ENCODE data around the gene PPFIA2. TPM values are rescaled to one million over a fixed set of nuclear protein-coding genes. Genes with fewer than 3 reads are reported as not detected.

Gene PPFIA2
- total RNA-seq, 1 donor from 2014 or later: 8.3 TPM

DNA sequence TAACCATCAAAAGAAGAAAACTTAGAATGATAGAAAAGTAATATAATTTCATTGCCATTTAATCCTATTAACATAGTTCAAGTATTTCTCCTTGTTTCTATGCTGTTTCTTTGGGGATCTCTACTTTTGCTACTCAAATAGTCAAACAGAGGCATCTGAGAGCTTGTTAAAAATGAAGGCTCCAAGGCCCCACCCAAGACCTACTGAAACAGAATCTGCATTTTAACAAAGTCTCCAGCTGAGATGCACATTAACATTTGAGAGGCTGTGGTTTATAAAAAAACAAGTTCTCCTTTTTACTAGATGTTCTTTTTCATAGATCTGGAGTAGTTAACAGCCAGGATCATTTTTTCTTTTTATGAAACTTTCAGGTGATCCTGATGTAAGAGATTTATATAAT lies 31.8 kb downstream of the PPFIA2 start:
- Mint-ChIP-seq H3K27ac (ENCODE audit: unreplicated experiment) (no peak overlapping the region), H3K9me3 (no peaks in the 10 kb centered on the region), H3K27me3 (ENCODE audit: low read depth) (peaks cover 3% of the 10 kb centered on the region), H3K4me1 (no peaks in the 10 kb centered on the region), H3K36me3 (ENCODE audit: low read depth) (no peaks in the 10 kb centered on the region), H3K4me3 (no peak overlapping the region)
- no peak for DNase-seq (ENCODE audit: low read depth, low spot score)
- TF ChIP-seq, protein P1, sequence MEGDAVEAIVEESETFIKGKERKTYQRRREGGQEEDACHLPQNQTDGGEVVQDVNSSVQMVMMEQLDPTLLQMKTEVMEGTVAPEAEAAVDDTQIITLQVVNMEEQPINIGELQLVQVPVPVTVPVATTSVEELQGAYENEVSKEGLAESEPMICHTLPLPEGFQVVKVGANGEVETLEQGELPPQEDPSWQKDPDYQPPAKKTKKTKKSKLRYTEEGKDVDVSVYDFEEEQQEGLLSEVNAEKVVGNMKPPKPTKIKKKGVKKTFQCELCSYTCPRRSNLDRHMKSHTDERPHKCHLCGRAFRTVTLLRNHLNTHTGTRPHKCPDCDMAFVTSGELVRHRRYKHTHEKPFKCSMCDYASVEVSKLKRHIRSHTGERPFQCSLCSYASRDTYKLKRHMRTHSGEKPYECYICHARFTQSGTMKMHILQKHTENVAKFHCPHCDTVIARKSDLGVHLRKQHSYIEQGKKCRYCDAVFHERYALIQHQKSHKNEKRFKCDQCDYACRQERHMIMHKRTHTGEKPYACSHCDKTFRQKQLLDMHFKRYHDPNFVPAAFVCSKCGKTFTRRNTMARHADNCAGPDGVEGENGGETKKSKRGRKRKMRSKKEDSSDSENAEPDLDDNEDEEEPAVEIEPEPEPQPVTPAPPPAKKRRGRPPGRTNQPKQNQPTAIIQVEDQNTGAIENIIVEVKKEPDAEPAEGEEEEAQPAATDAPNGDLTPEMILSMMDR (conservative IDR thresholded peaks at IDR 0.05): no peak

DNA sequence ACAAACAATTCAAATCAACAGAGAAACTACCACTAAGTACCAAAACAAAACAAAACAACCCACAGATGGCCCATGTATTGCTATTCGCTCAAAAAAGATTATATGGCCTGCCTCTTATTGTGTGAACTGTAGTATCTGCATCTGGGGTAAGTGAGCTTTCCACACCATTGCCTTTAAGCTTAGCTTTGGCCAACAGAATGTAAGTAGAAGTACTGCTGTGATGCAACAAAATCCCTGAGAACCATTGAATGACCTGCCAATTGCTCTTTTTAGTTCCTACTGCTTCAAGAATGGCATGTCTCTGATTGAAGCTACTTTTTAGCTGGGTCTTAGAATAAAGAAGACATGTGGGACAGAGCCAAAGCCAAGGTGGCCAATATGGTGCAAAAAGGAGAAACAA lies 32.5 kb downstream of the PPFIA2 start:
- Mint-ChIP-seq H3K4me3 (no peak overlapping the region), H3K27me3 (ENCODE audit: low read depth) (peaks cover 7% of the 10 kb centered on the region), H3K36me3 (ENCODE audit: low read depth) (no peaks in the 10 kb centered on the region), H3K9me3 (no peaks in the 10 kb centered on the region), H3K27ac (ENCODE audit: unreplicated experiment) (no peak overlapping the region), H3K4me1 (no peaks in the 10 kb centered on the region)
- no peak for DNase-seq (ENCODE audit: low read depth, low spot score)
- TF ChIP-seq, protein P1 (conservative IDR thresholded peaks at IDR 0.05): no peak

DNA sequence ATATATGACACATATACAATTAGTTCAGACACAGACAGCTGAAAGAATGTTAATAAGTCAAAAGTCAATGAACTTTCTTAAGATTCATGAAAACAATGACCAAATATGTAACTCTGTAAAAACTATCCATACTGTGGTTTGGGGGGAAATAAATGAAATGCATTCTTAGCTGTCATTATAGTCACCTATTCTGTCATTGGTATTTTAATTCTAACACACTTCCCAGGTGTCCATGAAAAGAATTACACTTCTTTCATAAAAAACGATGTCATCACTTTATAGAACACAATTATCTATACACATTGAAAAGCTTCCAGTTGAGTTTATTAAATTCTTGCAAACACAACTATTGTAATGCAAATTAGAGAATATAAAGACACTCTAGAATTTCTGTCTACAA lies 35.8 kb downstream of the PPFIA2 start:
- H3K4me1 Mint-ChIP-seq: no peaks in the 10 kb centered on the region
- no peaks in the 10 kb centered on the region for H3K36me3 Mint-ChIP-seq (ENCODE audit: low read depth)
- H3K27me3 Mint-ChIP-seq (ENCODE audit: low read depth): peaks cover 7% of the 10 kb centered on the region
- H3K27ac Mint-ChIP-seq (ENCODE audit: unreplicated experiment): no peak overlapping the region
- no peaks in the 10 kb centered on the region for H3K9me3 Mint-ChIP-seq
- DNase-seq (ENCODE audit: low read depth, low spot score): no peak
- no peak overlapping the region for H3K4me3 Mint-ChIP-seq
- TF ChIP-seq, protein P1 (conservative IDR thresholded peaks at IDR 0.05): no peak

DNA sequence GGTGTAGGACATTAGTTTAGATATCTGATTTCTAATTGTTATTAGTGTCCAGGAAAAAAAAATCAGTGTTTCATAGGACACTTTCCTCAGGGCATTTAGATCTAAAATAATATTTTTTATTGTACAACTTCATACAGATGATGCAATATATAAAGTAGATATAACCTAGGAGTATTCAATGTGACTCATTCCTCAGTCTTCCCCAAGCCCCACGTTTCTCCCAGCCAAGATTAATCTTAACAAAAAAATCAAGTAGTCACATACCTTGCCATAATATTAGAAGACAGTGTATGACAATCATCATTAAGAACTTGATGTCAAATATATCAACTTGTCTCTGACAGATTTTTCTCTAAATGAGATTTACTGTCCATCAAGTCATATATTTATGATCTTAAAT lies 37.1 kb downstream of the PPFIA2 start:
- DNase-seq (ENCODE audit: low read depth, low spot score): no peak

DNA sequence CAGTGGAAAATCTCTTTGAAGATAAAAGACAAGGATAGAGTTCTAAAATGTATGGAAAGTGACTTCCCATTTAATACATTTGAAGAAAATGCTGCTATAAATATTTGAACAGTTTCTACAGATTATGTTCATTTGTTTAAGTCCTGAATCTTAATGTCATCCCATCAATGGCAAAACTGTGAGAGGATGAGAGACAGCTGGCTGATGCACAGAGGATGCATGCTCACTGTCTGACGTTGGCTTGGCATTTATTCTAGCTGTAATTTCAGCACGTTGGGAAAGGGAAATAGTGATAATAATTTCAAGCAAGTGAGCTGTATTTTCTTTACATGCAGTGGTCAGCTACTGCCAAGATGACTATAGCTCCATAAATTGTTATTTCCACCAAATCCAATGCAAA lies 40.5 kb downstream of the PPFIA2 start:
- H3K36me3 Mint-ChIP-seq (ENCODE audit: low read depth): no peaks in the 10 kb centered on the region
- no peaks in the 10 kb centered on the region for H3K9me3 Mint-ChIP-seq
- no peaks in the 10 kb centered on the region for H3K4me1 Mint-ChIP-seq
- H3K27ac Mint-ChIP-seq (ENCODE audit: unreplicated experiment): no peak overlapping the region
- H3K4me3 Mint-ChIP-seq: no peak overlapping the region
- peaks cover 7% of the 10 kb centered on the region for H3K27me3 Mint-ChIP-seq (ENCODE audit: low read depth)
- TF ChIP-seq, protein P1 (conservative IDR thresholded peaks at IDR 0.05): no peak
- no peak for DNase-seq (ENCODE audit: low read depth, low spot score)

More for the DNA sequence above, 37.1 kb downstream of the PPFIA2 start:
- H3K9me3 Mint-ChIP-seq: no peaks in the 10 kb centered on the region
- H3K4me3 Mint-ChIP-seq: no peak overlapping the region
- H3K27me3 Mint-ChIP-seq (ENCODE audit: low read depth): peaks cover 7% of the 10 kb centered on the region
- TF ChIP-seq, protein P1 (conservative IDR thresholded peaks at IDR 0.05): no peak
- H3K4me1 Mint-ChIP-seq: no peaks in the 10 kb centered on the region
- H3K27ac Mint-ChIP-seq (ENCODE audit: unreplicated experiment): no peak overlapping the region
- H3K36me3 Mint-ChIP-seq (ENCODE audit: low read depth): no peaks in the 10 kb centered on the region

DNA sequence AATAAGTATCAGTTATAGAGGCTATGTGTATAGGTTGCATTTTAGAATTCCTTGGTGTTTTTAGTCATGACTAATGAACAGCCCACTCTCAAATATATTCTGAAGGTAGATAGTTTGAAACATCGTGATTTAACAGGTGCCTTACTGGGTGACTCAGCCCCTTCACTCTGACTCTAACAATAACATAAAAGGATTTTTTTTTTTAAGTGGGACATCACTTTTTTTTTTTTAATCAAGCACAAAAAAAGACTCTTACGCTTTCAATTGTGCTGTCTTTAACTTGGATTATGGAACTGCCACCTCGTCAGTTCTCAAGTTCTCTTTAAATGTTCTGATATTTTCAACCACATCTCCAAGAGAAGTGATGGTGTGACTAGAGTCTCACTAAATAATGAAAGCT lies 46.6 kb downstream of the PPFIA2 start:
- Mint-ChIP-seq H3K4me1 (no peaks in the 10 kb centered on the region), H3K36me3 (ENCODE audit: low read depth) (no peaks in the 10 kb centered on the region), H3K27me3 (ENCODE audit: low read depth) (no peaks in the 10 kb centered on the region), H3K27ac (ENCODE audit: unreplicated experiment) (no peak overlapping the region), H3K9me3 (no peaks in the 10 kb centered on the region), H3K4me3 (no peak overlapping the region)
- no peak for DNase-seq (ENCODE audit: low read depth, low spot score)
- TF ChIP-seq, protein P1 (conservative IDR thresholded peaks at IDR 0.05): no peak
